HepG2 (cell line): Measurements from ENCODE around the gene ACOT8. TPM values are rescaled to one million over a fixed set of nuclear protein-coding genes. Genes with fewer than 3 reads are reported as not detected.

Experiments
- ADNP ChIP-seq: sonication (generic); formaldehyde crosslinking; IDR thresholded peaks from 2 replicates; pipeline ENCODE4 v1.4.0; 2020; ENCODE audit warnings: missing genetic modification reagents
- ARHGAP35 ChIP-seq: sonication (generic); formaldehyde crosslinking; IDR thresholded peaks from 2 replicates; pipeline ENCODE4 v1.9.0; 2022; ENCODE audit warnings: mild to moderate bottlenecking, inconsistent platforms, moderate library complexity, missing genetic modification reagents, borderline replicate concordance
- ARID3A ChIP-seq: IDR thresholded peaks from 2 replicates; pipeline ENCODE4 v1.6.1; 2012; ENCODE audit warnings: low read depth, low read length, improper control_type of control experiment
- BCL3 ChIP-seq: sonication (generic); formaldehyde crosslinking; IDR thresholded peaks from 2 replicates; pipeline ENCODE4 v1.5.1; 2020; ENCODE audit warnings: mild to moderate bottlenecking, missing genetic modification reagents, moderate library complexity
- CCAR2 ChIP-seq: fragments of 200-400 bp; formaldehyde crosslinking; optimal IDR thresholded peaks from 2 replicates; pipeline ENCODE3; 2018; ENCODE audit warnings: low read depth, mild to moderate bottlenecking, low read length, moderate library complexity
- DMAP1 ChIP-seq: IDR thresholded peaks from 2 replicates; pipeline ENCODE4 v1.6.1; 2016
- DNMT1 ChIP-seq: sonication (generic); formaldehyde crosslinking; IDR thresholded peaks from 2 replicates; pipeline ENCODE4 v1.5.1; 2020; ENCODE audit warnings: mild to moderate bottlenecking, missing genetic modification reagents
- GMEB1 ChIP-seq: sonication (generic); formaldehyde crosslinking; IDR thresholded peaks from 2 replicates; pipeline ENCODE4 v1.5.1; 2020; ENCODE audit warnings: missing genetic modification reagents, mild to moderate bottlenecking, borderline replicate concordance
- HMGA1 ChIP-seq: sonication (generic); formaldehyde crosslinking; conservative IDR thresholded peaks from 2 replicates; pipeline ENCODE4 v1.4.0; 2020; ENCODE audit warnings: missing genetic modification reagents
- LCORL ChIP-seq, 2 experiments: fragments of 450-650 bp in 1 of 2; sonication (generic) in 1 of 2; formaldehyde crosslinking in 1 of 2; IDR thresholded peaks; 2 replicates each; pipeline versions ENCODE4 v1.5.0 to v1.6.1; 2017 to 2020; ENCODE audit warnings: antibody characterized with exemption in 1 of 2, missing genetic modification reagents in 1 of 2
- NR2F6 ChIP-seq, 2 experiments: IDR thresholded peaks; 2 replicates each; pipeline ENCODE4 v1.6.1; 2016; ENCODE audit warnings: antibody characterized with exemption in 1 of 2, mild to moderate bottlenecking in 1 of 2
- RARG ChIP-seq: sonication (generic); formaldehyde crosslinking; IDR thresholded peaks from 2 replicates; pipeline ENCODE4 v1.4.0; 2020; ENCODE audit warnings: low read depth, mild to moderate bottlenecking, missing genetic modification reagents
- SOX13 ChIP-seq, 3 experiments: fragments of 450-650 bp in 1 of 3; sonication (generic) in 1 of 3; formaldehyde crosslinking in 1 of 3; IDR thresholded peaks in 2 of 3; conservative IDR thresholded peaks in 1 of 3; 2 replicates each; pipeline versions ENCODE4 v1.5.0 to v1.6.1; 2016 to 2020; ENCODE audit warnings: antibody characterized with exemption in 1 of 3, mild to moderate bottlenecking in 1 of 3, missing compliant biosample characterization in 1 of 3, missing genetic modification reagents in 1 of 3, moderate library complexity in 1 of 3
- SP1 ChIP-seq, 2 experiments: fragments of 450-650 bp in 1 of 2; sonication (generic) in 1 of 2; formaldehyde crosslinking in 1 of 2; IDR thresholded peaks; 2 replicates each; pipeline versions ENCODE4 v1.4.0 to v1.6.1; 2016 to 2020; ENCODE audit warnings: missing genetic modification reagents in 1 of 2
- SPEN ChIP-seq: sonication (generic); formaldehyde crosslinking; IDR thresholded peaks from 2 replicates; pipeline ENCODE4 v1.5.1; 2020; ENCODE audit warnings: low read depth, mild to moderate bottlenecking, missing genetic modification reagents
- TAF15 ChIP-seq: fragments of 200-400 bp; formaldehyde crosslinking; IDR thresholded peaks from one replicate; pipeline ENCODE4 v1.6.1; 2018; ENCODE audit warnings: mild to moderate bottlenecking, low read depth, low read length; ENCODE audit not compliant: poor library complexity, severe bottlenecking
- XRCC5 ChIP-seq: fragments of 200-400 bp; formaldehyde crosslinking; optimal IDR thresholded peaks from 2 replicates; pipeline ENCODE3; 2017; ENCODE audit warnings: mild to moderate bottlenecking, low read length
- ZBTB33 ChIP-seq: sonication (generic); formaldehyde crosslinking; IDR thresholded peaks from 2 replicates; pipeline ENCODE4 v1.4.0; 2020; ENCODE audit warnings: missing genetic modification reagents
- ZBTB38 ChIP-seq: sonication (generic); formaldehyde crosslinking; IDR thresholded peaks from 2 replicates; pipeline ENCODE4 v1.5.1; 2020; ENCODE audit warnings: mild to moderate bottlenecking, missing genetic modification reagents
- ZNF563 ChIP-seq: sonication (generic); formaldehyde crosslinking; IDR thresholded peaks from 2 replicates; pipeline ENCODE4 v1.8.0; 2022; ENCODE audit warnings: mild to moderate bottlenecking, moderate library complexity, missing genetic modification reagents
- ZNF841 ChIP-seq: sonication (generic); formaldehyde crosslinking; IDR thresholded peaks from 2 replicates; pipeline ENCODE4 v1.8.1; 2023; ENCODE audit warnings: missing genetic modification reagents, borderline replicate concordance
- polyA plus RNA-seq, 8 experiments: library from polyadenylated mRNA; depleted of rRNA in 3 of 8; stranded (reverse) in 7 of 8; unstranded in 1 of 8; fragments of >200 nt; fragmentation: Illumina TruSeq in 4 of 8; extraction: Trizol in 4 of 8; gene quantifications; 2 replicates each; pipeline versions ENCODE4 v1.2.1 to v1.2.3, GENCODE V29; 2011 to 2016; ENCODE audit warnings: low read depth in 4 of 8, missing spikeins in 1 of 8, mixed read lengths in 1 of 8; ENCODE audit not compliant: insufficient read depth in 1 of 8
- total RNA-seq, 5 experiments: library from RNA; depleted of rRNA; stranded (reverse); fragments of >200 nt; fragmentation: Illumina TruSeq; extraction: Trizol; gene quantifications; 2 replicates each; pipeline ENCODE4 v1.2.3, GENCODE V29; 2016; ENCODE audit warnings: low read depth in 1 of 5

ACOT8 gene
- total and polyA plus RNA-seq, 2 of the 13 experiments (the other 11 are each of a cell fraction or from before 2014, with no cell fraction given), result 31.4 to 45.5 TPM

GRCh38 chr20:45823949-45824835 is 33.0 kb downstream of the ACOT8 start (continued):
- TF ChIP-seq GMEB1 (CRISPR knock-in tag), result no peak
- TF ChIP-seq ARID3A, result no peak
- no peak for TF ChIP-seq ADNP (CRISPR knock-in tag)
- TF ChIP-seq TAF15, result no peak
- peak; percentile 99 for TF ChIP-seq ZBTB38 (CRISPR knock-in tag)
- no peak for TF ChIP-seq CCAR2
- no peak for TF ChIP-seq SPEN (CRISPR knock-in tag)
- no peak for TF ChIP-seq SOX13 (IDR thresholded peaks at IDR 0.05)
- no peak for TF ChIP-seq SOX13 (CRISPR knock-in tag; conservative IDR thresholded peaks at IDR 0.05 in 1 of 2, IDR thresholded peaks at IDR 0.05 in 1 of 2)
- TF ChIP-seq ZBTB33, result peak; percentile 97
- TF ChIP-seq ZNF563 (CRISPR knock-in tag), result no peak
- TF ChIP-seq BCL3 (CRISPR knock-in tag), result peak; percentile 37; the same call in 1 of the 2 replicates
- TF ChIP-seq RARG (CRISPR knock-in tag), result no peak
- TF ChIP-seq DMAP1 (CRISPR knock-in tag), result no peak
- TF ChIP-seq ARHGAP35 (CRISPR knock-in tag), result no peak
- no peak for TF ChIP-seq HMGA1
- TF ChIP-seq XRCC5, result peak; percentile 75
- peak; percentile 81; the same call in 1 of the 2 replicates for TF ChIP-seq DNMT1
- TF ChIP-seq NR2F6 (IDR thresholded peaks at IDR 0.05), result peak; percentile 30; the same call in 1 of the 2 replicates
- TF ChIP-seq NR2F6 (CRISPR knock-in tag; IDR thresholded peaks at IDR 0.05), result no peak
- TF ChIP-seq ZNF841 (CRISPR knock-in tag), result no peak
- no peak for TF ChIP-seq LCORL (IDR thresholded peaks at IDR 0.05)
- no peak for TF ChIP-seq LCORL (CRISPR knock-in tag; IDR thresholded peaks at IDR 0.05)
- no peak for TF ChIP-seq SP1 (IDR thresholded peaks at IDR 0.05)
- no peak for TF ChIP-seq SP1 (CRISPR knock-in tag; IDR thresholded peaks at IDR 0.05)
